ENCODE data around the gene IFI44.

Gene IFI44

GRCh38 chr1:78649628-78650027 lies at the start of gene IFI44:
IFI44 (plus strand) TSS chr1:78649831; CDS start chr1:78650196, 365 bp downstream.
- in situ Hi-C loops (cut with HindIII; ENCODE audit: low sequenced_read_pairs) = no loop called here

DNA sequence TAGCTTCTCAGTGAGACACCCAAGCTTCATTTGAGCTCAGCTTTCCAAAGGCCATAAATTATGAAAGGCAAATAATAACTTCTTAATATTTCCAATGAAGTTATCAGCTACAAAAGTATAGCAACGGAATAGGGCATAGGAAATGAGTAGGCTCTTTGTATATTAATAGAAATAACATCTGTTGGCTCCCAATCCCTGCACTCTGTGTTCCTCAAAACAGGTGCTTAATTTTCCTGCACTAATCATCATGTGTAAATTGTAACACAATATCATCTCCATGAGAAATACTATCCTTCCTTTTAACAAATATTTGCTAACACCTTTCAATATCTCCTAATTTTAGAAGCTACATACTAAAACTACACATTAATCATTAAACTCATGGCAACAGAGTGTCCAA lies 48.6 kb upstream of the IFI44 start:
- in situ Hi-C loops (cut with HindIII; ENCODE audit: low sequenced_read_pairs) = no loop called here

- in situ Hi-C loops (cut with HindIII; ENCODE audit: low sequenced_read_pairs) = no loop called here
Measured at GRCh38 chr1:78603206-78603605, 46.4 kb upstream of the IFI44 start.

DNA sequence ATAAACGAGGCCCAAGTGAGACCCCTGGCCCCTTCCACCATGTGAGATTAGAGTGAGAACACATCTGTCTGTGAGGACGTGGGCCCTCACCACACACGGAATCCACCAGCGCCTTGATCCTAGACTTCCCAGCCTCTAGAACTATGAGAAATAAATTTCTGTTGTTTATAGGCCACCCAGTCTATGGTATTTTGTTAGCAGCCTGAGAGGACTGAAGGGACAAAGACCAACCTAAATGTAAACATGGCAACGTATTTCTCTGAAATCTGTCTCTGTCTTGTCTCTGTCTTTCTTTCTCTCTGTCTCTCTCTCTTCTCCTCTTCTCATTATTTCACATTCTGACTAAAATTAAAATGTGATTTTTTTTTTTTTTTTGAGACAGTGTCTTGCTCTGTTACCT lies 45.0 kb upstream of the IFI44 start:
- in situ Hi-C loops (cut with HindIII; ENCODE audit: low sequenced_read_pairs) = loop anchor here (5.0 kb wide), 1 partner anchor 462 kb away; no protein-coding TSS in a partner anchor

- in situ Hi-C loops (cut with HindIII; ENCODE audit: low sequenced_read_pairs) = loop anchor here (5.0 kb wide), 1 partner anchor 464 kb away; no protein-coding TSS in a partner anchor
Measured at GRCh38 chr1:78606274-78606673, 43.4 kb upstream of the IFI44 start.

GRCh38 chr1:78607334-78607927 lies 42.2 kb upstream of the IFI44 start:
- in situ Hi-C loops (cut with HindIII; ENCODE audit: low sequenced_read_pairs) = loop anchor here (5.0 kb wide), 1 partner anchor 465 kb away; no protein-coding TSS in a partner anchor

DNA sequence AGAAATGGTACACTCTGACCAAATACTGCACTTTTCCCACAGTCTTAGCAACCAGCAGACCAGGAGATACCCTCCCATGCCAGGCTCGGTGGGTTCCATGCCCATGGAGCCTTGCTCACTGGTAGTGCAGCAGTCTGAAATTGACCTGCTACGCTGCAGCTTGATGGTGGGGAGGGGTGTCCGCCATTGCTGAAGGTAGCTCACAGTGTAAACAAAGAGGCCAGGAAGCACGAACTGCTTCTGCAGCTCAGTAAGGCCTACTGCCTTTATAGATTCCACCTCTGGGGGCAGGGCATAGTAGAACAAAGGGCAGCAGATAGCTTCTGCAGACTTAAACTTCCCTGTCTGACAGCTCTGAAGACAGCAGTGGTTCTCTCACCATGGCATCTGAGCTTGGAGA lies 41.7 kb upstream of the IFI44 start:
- in situ Hi-C loops (cut with HindIII; ENCODE audit: low sequenced_read_pairs) = loop anchor here (5.0 kb wide), 1 partner anchor 466 kb away; no protein-coding TSS in a partner anchor

DNA sequence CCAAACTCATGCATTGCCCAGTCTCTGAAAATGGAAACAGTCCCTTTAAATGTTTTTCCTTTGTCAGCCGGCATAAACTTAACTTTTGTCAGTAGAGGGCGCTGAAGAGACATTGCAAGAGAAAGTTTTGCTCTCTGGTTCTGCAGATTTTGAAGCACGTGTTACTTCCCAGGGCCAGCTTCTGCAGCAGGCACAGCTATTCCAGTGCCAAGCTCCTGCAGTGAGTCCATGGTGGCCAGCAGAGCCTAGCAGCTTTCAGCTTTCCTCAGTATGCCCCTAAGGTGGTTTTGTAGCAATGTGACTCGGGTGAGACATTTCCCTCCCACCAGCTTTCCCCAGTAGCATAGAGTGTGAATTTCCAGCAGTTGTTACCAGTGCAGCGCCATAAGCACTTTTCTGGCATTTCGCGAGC lies 32.0 kb upstream of the IFI44 start:
- in situ Hi-C loops (cut with HindIII; ENCODE audit: low sequenced_read_pairs) = no loop called here

GRCh38 chr1:78619032-78619431 lies 30.6 kb upstream of the IFI44 start:
- in situ Hi-C loops (cut with HindIII; ENCODE audit: low sequenced_read_pairs) = no loop called here

- in situ Hi-C loops (cut with HindIII; ENCODE audit: low sequenced_read_pairs) = no loop called here
Measured at GRCh38 chr1:78619446-78619802, 30.2 kb upstream of the IFI44 start.

DNA sequence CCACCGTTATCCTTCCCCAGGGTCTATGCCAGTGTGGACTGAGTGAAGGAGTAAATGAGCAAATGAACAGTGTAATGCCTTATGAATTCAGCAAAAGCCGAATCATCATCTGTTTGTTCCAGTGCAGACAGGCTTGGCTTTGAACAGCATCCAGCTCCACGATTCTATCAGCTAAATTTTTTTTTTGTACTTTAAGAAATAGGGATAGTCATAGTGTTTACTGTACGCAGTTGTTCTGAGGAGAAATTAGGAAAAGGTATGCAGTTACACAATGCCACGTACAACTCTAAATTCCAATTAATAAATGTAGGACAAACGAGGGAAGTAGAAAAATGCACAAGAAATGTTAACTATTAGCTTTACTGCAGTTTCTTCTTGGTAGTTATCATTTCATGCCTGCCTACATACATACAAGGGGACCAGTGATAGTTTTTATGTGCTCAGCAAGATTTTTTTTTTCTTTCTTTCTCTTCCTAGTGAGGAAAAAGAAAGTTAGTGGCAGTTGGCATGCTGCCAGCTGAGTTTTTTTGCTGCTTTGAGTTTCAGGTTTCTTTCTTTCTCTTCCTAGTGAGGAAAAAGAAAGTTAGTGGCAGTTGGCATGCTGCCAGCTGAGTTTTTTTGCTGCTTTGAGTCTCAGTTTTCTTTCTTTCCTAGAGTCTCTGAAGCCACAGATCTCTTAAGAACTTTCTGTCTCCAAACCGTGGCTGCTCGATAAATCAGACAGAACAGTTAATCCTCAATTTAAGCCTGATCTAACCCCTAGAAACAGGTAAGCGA lies 29.6 kb upstream of the IFI44 start, which contains the start of gene IFI44L:
IFI44L (plus strand) TSS at position 646 of the 777 bp plus-strand sequence. CDS start 7,468 bp downstream, outside the sequence.
- in situ Hi-C loops (cut with HindIII; ENCODE audit: low sequenced_read_pairs) = no loop called here

- in situ Hi-C loops (cut with HindIII; ENCODE audit: low sequenced_read_pairs) = no loop called here
Measured at GRCh38 chr1:78620666-78621065, 29.0 kb upstream of the IFI44 start.

DNA sequence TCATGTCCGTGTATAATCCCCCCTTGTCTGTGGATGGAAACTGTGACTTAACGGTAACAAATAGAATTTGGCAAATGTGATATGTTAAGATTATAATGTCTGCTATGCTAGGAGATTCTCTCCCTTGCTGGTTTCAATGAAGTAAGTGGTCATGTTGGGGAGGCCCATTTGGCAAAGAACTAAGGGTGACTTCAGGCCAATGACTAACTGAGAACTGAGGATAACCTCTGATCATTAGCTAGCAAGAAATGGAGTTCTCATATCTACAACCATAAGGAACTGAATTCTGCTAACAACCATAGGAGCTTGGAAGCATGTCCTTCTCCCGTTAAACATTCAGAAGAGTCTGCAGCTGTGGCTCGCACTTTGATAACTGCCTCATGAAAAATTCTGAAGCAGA lies 27.1 kb upstream of the IFI44 start:
- in situ Hi-C loops (cut with HindIII; ENCODE audit: low sequenced_read_pairs) = no loop called here

DNA sequence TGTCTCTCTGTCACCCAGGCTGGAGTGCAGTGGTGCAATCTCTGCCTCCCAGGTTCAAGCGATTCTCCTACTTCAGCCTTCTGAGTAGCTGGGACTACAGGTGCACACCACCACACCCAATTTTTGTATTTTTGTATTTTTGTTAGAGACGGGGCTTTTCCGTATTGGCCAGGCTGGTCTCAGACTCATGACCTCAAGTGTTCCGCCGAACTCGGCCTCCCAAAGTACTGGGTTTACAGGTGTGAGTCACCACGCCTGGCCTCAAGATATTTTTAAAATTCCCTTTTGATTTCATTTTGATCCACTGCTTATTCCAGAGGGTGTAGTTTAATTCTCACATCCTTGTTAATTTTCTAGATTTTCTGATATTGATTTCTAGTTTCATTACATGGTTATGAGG lies 25.6 kb upstream of the IFI44 start:
- in situ Hi-C loops (cut with HindIII; ENCODE audit: low sequenced_read_pairs) = no loop called here

DNA sequence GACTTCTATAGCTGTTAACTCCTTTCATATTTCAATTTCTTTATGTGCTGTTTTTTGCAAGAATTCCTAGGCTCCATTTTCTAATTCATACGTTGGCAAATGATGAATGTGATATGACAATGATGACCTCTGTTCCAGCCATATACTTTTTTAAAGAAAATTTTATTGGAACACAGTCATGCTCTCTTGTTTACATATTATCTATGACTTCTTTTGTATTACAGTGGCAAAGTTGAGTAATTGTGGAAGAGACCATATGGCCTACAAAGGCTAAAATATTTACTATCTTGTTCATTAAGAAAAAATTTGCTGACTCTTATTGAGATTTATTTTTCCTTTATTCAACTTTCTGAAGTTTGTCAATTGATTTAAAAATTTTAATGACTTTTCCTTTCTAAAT lies 22.3 kb upstream of the IFI44 start:
- in situ Hi-C loops (cut with HindIII; ENCODE audit: low sequenced_read_pairs) = no loop called here

DNA sequence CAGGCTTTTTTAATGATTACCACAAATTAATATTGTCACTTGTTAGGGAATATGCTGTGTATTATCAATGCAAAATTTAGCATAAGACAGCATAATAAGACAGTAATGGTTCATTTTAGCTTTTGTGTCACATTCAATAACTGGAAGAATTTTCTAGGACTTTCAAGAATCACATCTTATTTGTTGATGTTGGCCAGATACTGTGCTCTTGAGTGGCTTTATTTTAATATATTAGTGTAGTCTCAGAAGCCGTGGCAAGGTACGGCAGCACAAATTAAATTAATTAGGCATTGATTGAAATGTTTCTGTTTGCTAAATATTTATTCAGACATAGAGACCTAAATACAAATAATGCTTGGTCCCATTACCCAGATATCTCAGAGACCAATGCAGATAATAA lies 19.0 kb upstream of the IFI44 start:
- in situ Hi-C loops (cut with HindIII; ENCODE audit: low sequenced_read_pairs) = no loop called here

- in situ Hi-C loops (cut with HindIII; ENCODE audit: low sequenced_read_pairs) = no loop called here
Measured at GRCh38 chr1:78633209-78633608, 16.4 kb upstream of the IFI44 start.

GRCh38 chr1:78640462-78640861 lies 9.2 kb upstream of the IFI44 start:
- in situ Hi-C loops (cut with HindIII; ENCODE audit: low sequenced_read_pairs) = no loop called here

DNA sequence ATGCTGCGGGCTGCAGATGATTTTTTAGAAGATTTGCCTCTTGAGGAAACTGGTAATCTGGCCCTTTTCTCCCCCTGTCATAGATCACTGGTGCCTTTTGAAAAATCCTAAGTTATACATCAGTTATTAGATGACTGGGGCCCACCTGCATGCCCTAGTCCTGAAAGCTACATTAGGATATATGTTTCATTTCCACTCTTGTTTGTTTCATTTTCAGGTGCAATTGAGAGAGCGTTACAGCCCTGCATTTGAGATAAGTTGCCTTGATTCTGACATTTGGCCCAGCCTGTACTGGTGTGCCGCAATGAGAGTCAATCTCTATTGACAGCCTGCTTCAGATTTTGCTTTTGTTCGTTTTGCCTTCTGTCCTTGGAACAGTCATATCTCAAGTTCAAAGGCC lies 8.1 kb upstream of the IFI44 start:
- in situ Hi-C loops (cut with HindIII; ENCODE audit: low sequenced_read_pairs) = no loop called here

DNA sequence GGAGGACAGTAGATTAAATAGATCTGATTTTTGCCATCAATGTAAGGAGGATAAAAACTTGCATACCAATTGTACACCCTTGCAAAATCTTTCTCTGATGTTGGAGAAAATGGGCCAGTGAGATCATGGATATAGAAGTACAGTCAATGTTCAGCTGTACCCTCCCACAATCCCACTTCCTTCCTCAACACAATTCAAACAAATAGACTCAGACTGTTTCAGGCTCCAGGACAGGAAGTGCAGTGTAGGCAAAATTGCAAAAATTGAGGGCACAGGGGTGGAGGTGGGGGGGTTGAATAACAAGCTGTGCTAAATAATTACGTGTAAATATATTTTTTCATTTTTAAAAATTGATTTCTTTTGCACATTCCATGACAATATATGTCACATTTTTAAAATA lies 3.9 kb upstream of the IFI44 start:
- in situ Hi-C loops (cut with HindIII; ENCODE audit: low sequenced_read_pairs) = no loop called here

DNA sequence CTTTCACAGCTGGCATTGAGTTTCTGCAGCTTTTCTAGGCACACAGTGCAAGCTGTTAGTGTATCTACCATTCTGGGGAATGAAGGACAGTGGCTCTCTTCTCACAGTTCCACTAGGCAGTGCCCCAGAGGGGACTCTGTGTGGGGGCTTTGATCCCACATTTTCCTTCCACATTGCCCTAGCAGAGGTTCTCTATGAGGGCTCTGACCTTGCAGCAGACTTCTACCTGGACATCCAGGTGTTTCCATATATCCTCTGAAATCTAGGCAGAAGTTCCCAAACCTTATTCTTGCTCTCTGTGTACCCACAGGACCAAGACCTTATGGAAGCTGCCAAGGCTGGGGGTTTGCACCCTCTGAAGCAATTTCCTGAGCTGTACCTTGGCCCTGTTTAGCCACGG lies 2.4 kb upstream of the IFI44 start:
- in situ Hi-C loops (cut with HindIII; ENCODE audit: low sequenced_read_pairs) = no loop called here

- in situ Hi-C loops (cut with HindIII; ENCODE audit: low sequenced_read_pairs) = no loop called here
Measured at GRCh38 chr1:78650114-78650660, 556 bp downstream of the IFI44 start.

All from endothelial cell of hepatic sinusoid (primary cell).